Trophoblast cell (in vitro differentiated cells and primary cell): Measurements from ENCODE around the gene SLC22A1.

Experiments
- DNase-seq, 2 donors: peaks; one replicate each; pipeline ENCODE4 v3.0.0-alpha.2; 2016
- H2AFZ ChIP-seq: 2 replicates; pipeline ENCODE4 v1.6.1; 2013; ENCODE audit warnings: low read length, moderate library complexity, mild to moderate bottlenecking; ENCODE audit not compliant: insufficient read depth, poor library complexity
- H2AK5ac ChIP-seq: 2 replicates; pipeline ENCODE4 v1.6.1; 2013; ENCODE audit warnings: mild to moderate bottlenecking, low read length
- H2BK120ac ChIP-seq: 2 replicates; pipeline ENCODE4 v1.6.1; 2013; ENCODE audit warnings: low read length, mild to moderate bottlenecking, moderate library complexity; ENCODE audit not compliant: insufficient read depth, poor library complexity
- H2BK12ac ChIP-seq: 2 replicates; pipeline ENCODE4 v1.6.1; 2013; ENCODE audit warnings: mild to moderate bottlenecking, low read length, moderate library complexity
- H2BK5ac ChIP-seq: 2 replicates; pipeline ENCODE4 v1.6.1; 2013; ENCODE audit warnings: low read length, low read depth, moderate library complexity, mild to moderate bottlenecking; ENCODE audit not compliant: poor library complexity
- H3K14ac ChIP-seq: 2 replicates; pipeline ENCODE4 v1.6.1; 2013; ENCODE audit warnings: mild to moderate bottlenecking, low read length
- H3K18ac ChIP-seq: 2 replicates; pipeline ENCODE4 v1.6.1; 2013; ENCODE audit warnings: mild to moderate bottlenecking, low read length
- H3K23ac ChIP-seq: 2 replicates; pipeline ENCODE4 v1.6.1; 2013; ENCODE audit warnings: low read length
- H3K27ac ChIP-seq: 2 replicates; pipeline ENCODE4 v1.5.1; 2013; ENCODE audit warnings: low read depth, mild to moderate bottlenecking, inconsistent platforms, low read length, moderate library complexity
- H3K27me3 ChIP-seq: 2 replicates; pipeline ENCODE4 v1.6.1; 2013; ENCODE audit warnings: inconsistent platforms, mild to moderate bottlenecking, low read length, moderate library complexity; ENCODE audit not compliant: insufficient read depth
- H3K36me3 ChIP-seq, 2 experiments: 1 replicate in 1 of 2; 2 replicates in 1 of 2; pipeline ENCODE4 v1.6.1; 2013; ENCODE audit warnings: low read length in 2 of 2, mild to moderate bottlenecking in 2 of 2, moderate library complexity in 1 of 2; ENCODE audit not compliant: insufficient read depth in 2 of 2, control insufficient read depth in 1 of 2
- H3K4ac ChIP-seq: 2 replicates; pipeline ENCODE4 v1.6.1; 2013; ENCODE audit warnings: low read depth, mild to moderate bottlenecking, low read length, moderate library complexity
- H3K4me1 ChIP-seq, 2 experiments: 1 replicate in 1 of 2; 2 replicates in 1 of 2; pipeline ENCODE4 v1.6.1; 2013; ENCODE audit warnings: low read length in 2 of 2, mild to moderate bottlenecking in 2 of 2, moderate library complexity in 1 of 2; ENCODE audit not compliant: insufficient read depth in 2 of 2, control insufficient read depth in 1 of 2
- H3K4me2 ChIP-seq: 2 replicates; pipeline ENCODE4 v1.6.1; 2013; ENCODE audit warnings: inconsistent platforms, mild to moderate bottlenecking, low read length, moderate library complexity
- H3K4me3 ChIP-seq: 2 replicates; pipeline ENCODE4 v1.5.1; 2013; ENCODE audit warnings: mild to moderate bottlenecking, low read depth, low read length, inconsistent platforms
- H3K79me1 ChIP-seq: one replicate; pipeline ENCODE4 v1.6.1; 2013; ENCODE audit warnings: low read length
- H3K79me2 ChIP-seq: 2 replicates; pipeline ENCODE4 v1.6.1; 2013; ENCODE audit warnings: low read length, mild to moderate bottlenecking; ENCODE audit not compliant: control insufficient read depth, insufficient read depth, poor library complexity
- H3K9ac ChIP-seq: 2 replicates; pipeline ENCODE4 v1.6.1; 2013; ENCODE audit warnings: mild to moderate bottlenecking, low read length
- H3K9me3 ChIP-seq: 2 replicates; pipeline ENCODE4 v1.6.1; 2013; ENCODE audit warnings: low read depth, mild to moderate bottlenecking, control low read depth, inconsistent platforms, low read length; ENCODE audit not compliant: insufficient read depth
- H4K12ac ChIP-seq: 2 replicates; pipeline ENCODE4 v1.6.1; 2013; ENCODE audit warnings: low read depth, mild to moderate bottlenecking, low read length, moderate library complexity
- H4K8ac ChIP-seq: 2 replicates; pipeline ENCODE4 v1.6.1; 2013; ENCODE audit warnings: low read depth, mild to moderate bottlenecking, low read length, moderate library complexity
- H4K91ac ChIP-seq: one replicate; pipeline ENCODE4 v1.6.1; 2013; ENCODE audit warnings: low read depth, mild to moderate bottlenecking, low read length, moderate library complexity
- WGBS: extraction: QIAGEN DNeasy Blood & Tissue Kit; methylation state at CpG from one replicate; pipeline ENCODE4 v1.1.7; 2013; ENCODE audit warnings: missing lambda C conversion rate; ENCODE audit not compliant: insufficient read length, insufficient coverage; ENCODE audit errors: extremely low coverage; 5-methylcytosine and 5-hydroxymethylcytosine counted together

The SLC22A1 gene

DNA sequence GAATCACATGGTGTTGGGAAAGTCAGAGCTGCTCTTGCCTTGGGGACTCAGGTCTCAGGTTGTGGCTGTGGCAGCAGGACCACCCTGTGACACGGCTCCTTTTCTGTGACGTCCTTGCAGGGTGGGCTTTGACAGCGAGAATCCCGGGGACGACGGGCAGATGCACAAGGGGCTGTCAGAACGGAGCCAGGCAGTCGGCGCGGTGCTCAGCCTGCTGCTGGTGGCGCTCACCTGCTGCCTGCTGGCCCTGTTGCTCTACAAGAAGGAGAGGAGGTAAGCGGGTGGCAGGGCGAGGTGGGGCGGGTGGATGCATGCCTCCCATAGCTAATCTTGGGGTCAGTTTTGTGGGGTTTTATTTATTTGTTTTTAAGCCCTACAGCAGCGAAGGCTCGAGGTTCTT lies 19.2 kb upstream of the SLC22A1 start:
- no peak overlapping the region for H3K4ac ChIP-seq
- no peak overlapping the region for H3K23ac ChIP-seq
- no peak overlapping the region for H2BK120ac ChIP-seq
- no peaks in the 10 kb centered on the region for H3K4me1 ChIP-seq
- H3K27me3 ChIP-seq, result no peaks in the 10 kb centered on the region
- no peak overlapping the region for H2AFZ ChIP-seq
- H2BK5ac ChIP-seq, result no peak overlapping the region
- no peak for DNase-seq
- no peaks in the 10 kb centered on the region for H3K79me1 ChIP-seq
- no peak overlapping the region for H3K9ac ChIP-seq
- no peaks in the 10 kb centered on the region for H3K79me2 ChIP-seq
- H3K14ac ChIP-seq, result no peak overlapping the region
- peaks cover 49 to 56% of the 10 kb centered on the region in 2 experiments for H3K36me3 ChIP-seq
- no peak overlapping the region for H3K4me3 ChIP-seq
- no peak overlapping the region for H3K4me2 ChIP-seq
- no peaks in the 10 kb centered on the region for H3K9me3 ChIP-seq
- no peak overlapping the region for H4K12ac ChIP-seq
- no CpG with 5 or more reads among the region's 16 CpGs for WGBS
- H2AK5ac ChIP-seq, result no peak overlapping the region
- no peak overlapping the region for H2BK12ac ChIP-seq
- H3K27ac ChIP-seq, result no peak overlapping the region
- H4K91ac ChIP-seq, result no peak overlapping the region
- no peak overlapping the region for H3K18ac ChIP-seq
- H4K8ac ChIP-seq, result no peak overlapping the region

DNA sequence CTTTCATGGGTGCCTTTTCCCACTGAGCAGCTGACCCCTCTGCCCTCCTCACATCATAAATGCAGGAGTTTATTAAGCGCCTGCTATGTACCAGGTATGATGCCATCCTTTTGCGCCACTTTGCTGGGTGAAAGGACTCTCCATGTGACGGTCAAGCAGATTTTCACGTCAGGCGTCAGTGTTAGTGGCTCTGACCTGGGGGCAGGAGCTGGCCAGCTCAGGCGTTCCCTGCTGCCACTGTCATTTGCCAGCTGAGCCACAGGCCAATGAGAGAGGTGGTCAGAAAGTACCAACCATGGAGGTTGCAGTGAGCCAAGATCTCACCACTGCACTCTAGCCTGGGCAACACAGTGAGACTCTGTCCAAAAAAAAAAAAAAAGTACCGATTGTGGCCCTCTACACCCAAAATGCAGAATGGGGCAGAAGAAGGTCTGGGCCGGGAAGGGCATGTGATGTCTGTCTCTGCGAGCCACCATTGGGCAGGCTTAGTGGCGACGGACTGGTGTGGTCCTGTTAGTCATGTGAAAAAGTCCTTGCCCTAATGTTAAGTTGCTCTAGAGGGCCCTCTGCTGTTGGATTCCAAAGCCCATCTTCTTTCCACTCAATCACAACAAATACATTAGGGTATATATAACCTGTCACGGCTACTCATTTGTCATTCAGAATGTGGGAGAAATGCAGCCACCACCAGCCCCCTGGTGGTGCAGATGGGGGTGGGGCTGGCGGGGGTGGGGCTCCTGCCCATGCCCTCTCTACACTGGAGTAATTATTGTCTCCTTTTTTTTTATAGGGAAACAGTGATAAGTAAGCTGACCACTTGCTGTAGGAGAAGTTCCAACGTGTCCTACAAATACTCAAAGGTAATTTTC lies 18.4 kb upstream of the SLC22A1 start:
- Histone ChIP-seq H3K23ac (no peak overlapping the region), H3K14ac (no peak overlapping the region), H2BK12ac (no peak overlapping the region), H3K27ac (no peak overlapping the region), H3K4me3 (no peak overlapping the region), H3K4ac (no peak overlapping the region), H4K91ac (no peak overlapping the region), H4K8ac (no peak overlapping the region), H3K27me3 (no peaks in the 10 kb centered on the region), H3K4me2 (no peak overlapping the region), H4K12ac (no peak overlapping the region), H2BK120ac (no peak overlapping the region), H3K79me1 (no peaks in the 10 kb centered on the region), H3K4me1 (no peaks in the 10 kb centered on the region), H2AFZ (no peak overlapping the region), H3K9me3 (no peaks in the 10 kb centered on the region), H3K9ac (no peak overlapping the region), H3K36me3 (peaks cover 50 to 55% of the 10 kb centered on the region in 2 experiments), H2BK5ac (no peak overlapping the region), H3K79me2 (no peaks in the 10 kb centered on the region), H3K18ac (no peak overlapping the region), H2AK5ac (no peak overlapping the region)
- no CpG with 5 or more reads among the region's 14 CpGs for WGBS
- peak; percentile 9 to 18 for DNase-seq

DNA sequence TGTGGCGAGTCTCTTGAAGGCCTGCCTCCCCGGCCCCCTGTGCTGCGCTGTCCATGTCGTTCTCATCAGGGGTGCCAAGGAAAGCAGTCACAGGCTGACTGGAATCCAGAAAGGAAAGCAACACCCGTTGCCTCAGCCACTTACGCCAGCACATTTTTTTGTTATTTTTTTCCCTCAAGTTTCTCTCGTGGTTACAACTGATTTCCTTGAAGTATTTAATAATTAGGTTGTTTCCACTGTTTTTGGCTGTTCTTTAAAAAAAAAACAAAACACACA lies 17.9 kb upstream of the SLC22A1 start:
- H3K9me3 ChIP-seq, result no peaks in the 10 kb centered on the region
- no peak overlapping the region for H3K27ac ChIP-seq
- no peak overlapping the region for H2AK5ac ChIP-seq
- no peaks in the 10 kb centered on the region for H3K27me3 ChIP-seq
- no peaks in the 10 kb centered on the region for H3K4me1 ChIP-seq
- no peak overlapping the region for H4K8ac ChIP-seq
- H3K36me3 ChIP-seq, result peaks cover 50 to 54% of the 10 kb centered on the region in 2 experiments
- no peak overlapping the region for H3K14ac ChIP-seq
- H3K79me1 ChIP-seq, result no peaks in the 10 kb centered on the region
- no peak overlapping the region for H2BK12ac ChIP-seq
- H4K91ac ChIP-seq, result no peak overlapping the region
- no peak overlapping the region for H3K18ac ChIP-seq
- H3K4ac ChIP-seq, result no peak overlapping the region
- no peak overlapping the region for H3K4me3 ChIP-seq
- no peak for DNase-seq
- no peaks in the 10 kb centered on the region for H3K79me2 ChIP-seq
- no peak overlapping the region for H3K23ac ChIP-seq
- no peak overlapping the region for H2BK5ac ChIP-seq
- WGBS, result no CpG with 5 or more reads among the region's 7 CpGs
- H2AFZ ChIP-seq, result no peak overlapping the region
- H3K9ac ChIP-seq, result no peak overlapping the region
- H2BK120ac ChIP-seq, result no peak overlapping the region
- no peak overlapping the region for H4K12ac ChIP-seq
- no peak overlapping the region for H3K4me2 ChIP-seq

DNA sequence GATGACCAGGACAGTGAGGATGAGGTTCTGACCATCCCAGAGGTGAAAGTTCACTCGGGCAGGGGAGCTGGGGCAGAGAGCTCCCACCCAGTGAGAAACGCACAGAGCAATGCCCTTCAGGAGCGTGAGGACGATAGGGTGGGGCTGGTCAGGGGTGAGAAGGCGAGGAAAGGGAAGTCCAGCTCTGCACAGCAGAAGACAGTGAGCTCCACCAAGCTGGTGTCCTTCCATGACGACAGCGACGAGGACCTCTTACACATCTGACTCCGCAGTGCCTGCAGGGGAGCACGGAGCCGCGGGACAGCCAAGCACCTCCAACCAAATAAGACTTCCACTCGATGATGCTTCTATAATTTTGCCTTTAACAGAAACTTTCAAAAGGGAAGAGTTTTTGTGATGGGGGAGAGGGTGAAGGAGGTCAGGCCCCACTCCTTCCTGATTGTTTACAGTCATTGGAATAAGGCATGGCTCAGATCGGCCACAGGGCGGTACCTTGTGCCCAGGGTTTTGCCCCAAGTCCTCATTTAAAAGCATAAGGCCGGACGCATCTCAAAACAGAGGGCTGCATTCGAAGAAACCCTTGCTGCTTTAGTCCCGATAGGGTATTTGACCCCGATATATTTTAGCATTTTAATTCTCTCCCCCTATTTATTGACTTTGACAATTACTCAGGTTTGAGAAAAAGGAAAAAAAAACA lies 16.6 kb upstream of the SLC22A1 start:
- H3K36me3 ChIP-seq, result peaks cover 52 to 58% of the 10 kb centered on the region in 2 experiments
- H2BK5ac ChIP-seq, result no peak overlapping the region
- no peaks in the 10 kb centered on the region for H3K9me3 ChIP-seq
- H3K9ac ChIP-seq, result no peak overlapping the region
- no peak overlapping the region for H4K12ac ChIP-seq
- no peak overlapping the region for H2AK5ac ChIP-seq
- no peak overlapping the region for H3K4me3 ChIP-seq
- no peak overlapping the region for H3K14ac ChIP-seq
- no peak overlapping the region for H4K91ac ChIP-seq
- WGBS, result no CpG with 5 or more reads among the region's 20 CpGs
- DNase-seq, result no peak
- no peak overlapping the region for H2BK12ac ChIP-seq
- no peak overlapping the region for H3K4ac ChIP-seq
- no peaks in the 10 kb centered on the region for H3K4me1 ChIP-seq
- no peaks in the 10 kb centered on the region for H3K27me3 ChIP-seq
- no peaks in the 10 kb centered on the region for H3K79me2 ChIP-seq
- no peak overlapping the region for H4K8ac ChIP-seq
- no peak overlapping the region for H3K4me2 ChIP-seq
- no peak overlapping the region for H3K27ac ChIP-seq
- H3K23ac ChIP-seq, result no peak overlapping the region
- H3K18ac ChIP-seq, result no peak overlapping the region
- no peak overlapping the region for H2BK120ac ChIP-seq
- H3K79me1 ChIP-seq, result no peaks in the 10 kb centered on the region
- no peak overlapping the region for H2AFZ ChIP-seq
